Activated T-helper 1 cell treated with Interleukin-2 at 50 U/mL for 16 hours (primary cell): ENCODE data around the gene TMEM97.
"Not testable (repeated sequence)": the region's sequence is repeated elsewhere in the genome, so short reads cannot be mapped to it uniquely, and the experiment has no call there.

Source experiments
- DNase-seq: peaks from one replicate; pipeline ENCODE4 v3.0.0-alpha.2; 2020; ENCODE audit warnings: low read depth

The TMEM97 gene

GRCh38 chr17:28338056-28338768 is 19.2 kb downstream of the TMEM97 start:
- DNase-seq = no peak

- not testable (repeated sequence) for DNase-seq
Observed at GRCh38 chr17:28338769-28339212, 19.8 kb downstream of the TMEM97 start.

DNA sequence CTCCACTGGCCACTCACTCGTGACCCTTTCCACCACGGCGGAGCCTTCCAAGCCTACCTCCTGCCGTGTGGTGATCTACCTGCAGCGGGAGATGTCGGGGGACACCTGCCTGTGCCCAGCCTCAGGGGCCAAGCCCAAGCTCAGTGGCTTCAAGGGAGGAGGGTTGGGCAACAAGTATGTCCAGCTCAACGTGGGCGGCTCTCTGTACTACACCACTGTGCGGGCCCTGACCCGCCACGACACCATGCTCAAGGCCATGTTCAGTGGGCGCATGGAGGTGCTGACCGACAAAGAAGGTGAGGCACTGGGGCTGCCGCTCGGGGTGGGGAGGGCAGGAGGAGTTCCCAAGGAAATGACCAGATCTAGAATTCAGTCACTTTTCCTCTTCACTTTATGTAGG is 20.4 kb downstream of the TMEM97 start:
- no peak for DNase-seq

DNA sequence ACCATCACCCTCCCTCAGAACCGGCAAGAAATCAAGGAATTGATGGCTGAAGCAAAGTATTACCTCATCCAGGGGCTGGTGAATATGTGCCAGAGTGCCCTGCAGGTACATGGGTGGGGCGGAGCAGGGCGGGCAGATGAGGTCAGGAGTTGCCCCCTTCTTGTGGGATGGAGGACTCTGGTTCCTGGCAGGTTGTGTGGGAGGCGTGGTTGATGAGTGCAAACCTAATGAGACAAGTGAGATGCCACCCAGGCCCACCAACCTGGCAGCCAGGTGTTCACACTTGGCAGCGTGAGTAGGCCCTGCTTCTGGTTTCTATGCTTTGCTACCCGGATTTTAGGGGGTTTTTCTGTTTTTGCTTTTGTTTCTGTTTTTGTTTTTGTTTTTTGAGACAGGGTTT is 21.4 kb downstream of the TMEM97 start:
- DNase-seq = no peak

DNA sequence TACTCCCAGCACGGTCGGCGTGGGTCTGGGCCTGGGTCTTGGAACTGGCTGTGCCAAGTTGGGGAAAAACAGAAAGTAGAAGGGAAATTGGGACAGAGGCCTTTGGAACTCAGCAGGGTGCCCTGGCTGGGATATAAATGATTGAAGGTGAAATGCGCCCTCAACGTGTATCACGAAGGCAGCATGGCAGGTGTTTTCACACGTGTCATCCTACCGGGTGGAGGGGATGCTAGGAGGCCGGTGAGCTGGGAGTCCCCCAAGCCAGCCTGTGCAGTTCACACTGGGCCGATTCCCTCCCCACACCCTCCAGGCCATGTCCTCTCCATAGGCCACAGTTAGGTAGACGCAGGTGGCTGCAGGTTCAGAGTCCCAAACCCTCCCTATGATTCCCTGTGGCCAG is 22.5 kb downstream of the TMEM97 start:
- no peak for DNase-seq

DNA sequence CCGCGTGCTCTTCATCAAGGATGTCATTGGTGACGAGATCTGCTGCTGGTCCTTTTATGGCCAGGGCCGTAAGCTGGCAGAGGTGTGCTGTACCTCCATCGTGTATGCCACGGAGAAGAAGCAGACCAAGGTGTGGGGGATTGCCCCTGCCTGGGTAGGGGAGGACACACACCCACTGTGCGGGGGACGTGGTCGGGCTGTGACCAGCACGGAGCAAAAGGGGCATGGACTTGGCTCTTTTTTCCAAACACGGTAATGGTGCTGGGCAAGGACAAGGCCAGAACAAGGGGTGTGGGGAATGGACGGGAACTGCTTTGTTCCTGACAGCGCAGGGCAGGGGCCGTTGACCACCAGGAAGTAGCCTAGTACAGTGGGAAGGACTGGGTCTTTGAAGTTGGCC is 23.3 kb downstream of the TMEM97 start:
- DNase-seq = no peak

- no peak for DNase-seq
Observed at GRCh38 chr17:28343491-28343932, 24.5 kb downstream of the TMEM97 start.

DNA sequence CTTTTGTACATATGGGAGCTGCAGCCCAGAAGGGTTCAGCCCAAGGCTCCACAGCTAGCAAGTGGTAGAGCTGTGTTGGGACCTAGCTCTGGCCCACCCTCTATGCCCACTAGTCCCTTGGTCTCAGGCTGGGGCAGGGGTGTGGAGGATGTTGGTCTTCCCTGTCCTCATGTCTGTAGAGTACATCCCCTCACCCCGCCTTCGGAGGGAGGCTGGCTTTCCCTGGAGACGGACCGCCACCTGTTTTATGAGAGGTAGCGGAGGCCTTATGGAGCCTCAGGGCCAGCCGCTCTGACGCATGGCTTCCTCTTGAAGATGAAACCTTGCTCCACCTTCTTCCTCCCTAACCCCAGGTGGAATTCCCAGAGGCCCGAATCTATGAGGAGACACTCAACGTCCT is 25.0 kb downstream of the TMEM97 start:
- no peak for DNase-seq

DNA sequence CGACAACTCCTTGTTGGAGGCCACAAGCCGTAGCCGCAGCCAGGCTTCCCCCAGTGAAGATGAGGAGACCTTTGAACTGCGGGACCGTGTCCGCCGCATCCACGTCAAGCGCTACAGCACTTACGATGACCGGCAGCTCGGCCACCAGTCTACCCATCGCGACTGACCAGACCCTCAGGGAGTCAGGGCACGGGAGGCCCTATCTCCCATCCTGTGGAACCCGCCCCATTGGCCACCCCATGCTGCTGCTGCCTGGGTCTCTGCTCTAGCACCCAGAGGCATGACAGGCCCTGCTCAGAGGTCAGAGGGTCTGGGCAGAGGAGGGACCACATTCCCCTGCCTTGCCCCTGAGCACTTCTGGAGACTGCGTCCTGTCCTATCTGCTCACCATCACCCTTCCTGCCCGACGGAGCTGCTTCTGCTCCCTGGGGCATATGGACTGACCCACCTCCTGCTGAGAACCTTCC is 25.5 kb downstream of the TMEM97 start:
- DNase-seq = no peak

DNA sequence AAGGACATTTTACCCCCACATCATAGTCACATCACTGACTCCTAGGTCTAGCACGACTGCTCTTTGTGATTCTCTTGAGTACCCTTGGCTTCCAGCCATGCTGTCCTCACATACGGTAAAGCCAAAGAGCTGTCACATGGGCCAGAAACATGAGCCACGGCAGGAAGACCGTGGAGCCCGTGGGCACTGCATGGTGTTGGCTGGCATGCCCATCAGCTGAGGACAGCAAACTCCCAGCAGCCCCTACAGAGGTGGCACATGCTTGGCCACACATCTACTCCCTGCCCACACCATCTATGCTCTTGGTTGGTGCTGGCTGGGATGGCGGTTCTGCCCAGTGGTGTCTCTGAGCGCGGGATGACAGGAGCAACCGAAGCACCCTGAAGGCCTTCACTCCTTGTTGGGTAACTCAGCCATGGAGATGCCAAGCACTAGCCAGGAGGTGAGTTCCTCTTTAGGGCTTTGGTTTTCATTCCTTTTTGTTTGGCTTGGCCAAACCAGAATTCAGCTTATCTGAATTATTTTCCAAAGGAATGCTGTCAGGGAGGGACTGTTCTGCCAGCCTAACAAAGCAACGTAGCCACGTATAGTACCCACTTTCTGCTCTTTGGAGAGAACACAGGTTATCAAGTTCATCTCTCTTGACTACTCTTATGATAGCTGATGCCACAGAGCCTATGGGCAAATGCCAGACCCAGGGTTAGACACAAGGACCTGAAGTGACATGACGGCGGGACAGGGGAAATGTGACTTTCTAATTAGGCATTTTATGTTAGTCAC is 26.6 kb downstream of the TMEM97 start:
- DNase-seq = no peak

GRCh38 chr17:28346199-28346580 is 27.2 kb downstream of the TMEM97 start:
- no peak for DNase-seq

DNA sequence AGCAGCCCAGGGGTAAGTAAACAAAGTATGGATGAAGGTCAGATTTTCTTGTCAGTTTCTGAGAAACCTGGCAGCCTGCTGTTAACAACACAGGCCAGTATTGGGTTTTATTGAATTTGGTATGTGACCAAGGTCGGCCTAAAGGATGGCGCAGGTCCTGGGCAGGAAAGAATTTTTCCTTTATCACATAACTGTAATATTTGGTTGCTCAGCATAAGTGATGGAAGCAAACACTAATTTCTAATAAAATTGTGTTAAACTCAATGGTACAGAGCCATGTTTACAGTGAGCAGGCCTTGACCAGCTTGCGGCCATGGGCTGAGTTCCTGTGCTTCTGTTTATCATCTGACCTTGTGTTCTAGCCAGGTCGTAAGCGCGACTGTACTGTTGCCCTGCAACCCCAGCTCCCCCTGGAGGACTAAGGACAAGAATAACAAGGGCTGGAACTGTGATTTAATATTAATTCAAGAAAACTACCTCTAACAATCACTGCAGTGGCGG is 27.8 kb downstream of the TMEM97 start:
- no peak for DNase-seq

DNA sequence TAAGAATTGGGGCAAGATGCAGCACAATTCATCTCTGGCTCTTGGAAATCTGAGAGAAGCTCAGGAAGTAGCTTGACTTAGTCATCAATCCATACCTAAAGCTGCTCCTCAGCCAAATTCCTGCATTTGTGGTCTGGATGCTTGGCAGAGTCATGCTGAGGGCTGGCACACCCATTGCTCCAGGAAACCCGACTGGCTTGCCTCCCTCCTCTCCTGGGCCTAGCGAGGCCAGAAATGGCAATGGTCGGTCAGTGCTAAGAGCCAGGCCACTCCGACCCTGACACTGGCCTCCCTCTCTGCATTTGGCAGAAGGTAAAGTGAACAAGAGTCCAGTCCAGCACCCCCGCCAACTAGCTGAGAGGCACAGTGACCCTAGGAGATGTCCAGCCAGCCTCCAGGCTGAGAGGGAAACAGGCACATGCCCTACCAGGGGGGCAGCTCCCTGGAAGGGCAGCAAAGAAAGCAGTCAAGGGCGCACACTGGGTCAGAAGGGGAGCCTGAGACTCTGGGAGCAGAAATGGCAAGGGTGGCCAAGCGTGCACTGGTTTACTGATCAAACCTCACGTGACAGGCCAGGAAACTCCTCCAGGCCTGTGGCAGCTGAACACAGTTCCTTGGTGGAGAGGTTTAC is 28.4 kb downstream of the TMEM97 start:
- DNase-seq = no peak

- DNase-seq = no peak
Observed at GRCh38 chr17:28348979-28349378, 30.0 kb downstream of the TMEM97 start.

DNA sequence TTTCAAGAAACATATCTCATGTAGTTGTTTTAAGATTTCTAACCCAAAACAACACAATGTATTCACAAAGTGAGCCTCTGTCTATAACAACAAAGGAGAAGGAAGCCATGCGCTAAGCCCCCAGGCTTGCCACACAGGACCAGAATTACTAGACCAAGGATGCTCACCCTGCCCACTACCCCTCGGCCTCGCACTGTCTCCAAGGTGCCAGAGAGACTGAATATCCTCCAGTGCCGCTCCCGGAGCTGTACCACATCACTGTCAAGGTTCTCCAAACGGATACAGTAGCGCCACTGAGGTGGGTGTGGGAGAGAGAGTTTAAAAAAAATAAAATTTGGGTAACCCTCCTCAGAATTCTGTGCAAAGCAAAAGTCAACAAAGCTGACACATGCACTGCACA is 31.3 kb downstream of the TMEM97 start:
- DNase-seq = no peak

DNA sequence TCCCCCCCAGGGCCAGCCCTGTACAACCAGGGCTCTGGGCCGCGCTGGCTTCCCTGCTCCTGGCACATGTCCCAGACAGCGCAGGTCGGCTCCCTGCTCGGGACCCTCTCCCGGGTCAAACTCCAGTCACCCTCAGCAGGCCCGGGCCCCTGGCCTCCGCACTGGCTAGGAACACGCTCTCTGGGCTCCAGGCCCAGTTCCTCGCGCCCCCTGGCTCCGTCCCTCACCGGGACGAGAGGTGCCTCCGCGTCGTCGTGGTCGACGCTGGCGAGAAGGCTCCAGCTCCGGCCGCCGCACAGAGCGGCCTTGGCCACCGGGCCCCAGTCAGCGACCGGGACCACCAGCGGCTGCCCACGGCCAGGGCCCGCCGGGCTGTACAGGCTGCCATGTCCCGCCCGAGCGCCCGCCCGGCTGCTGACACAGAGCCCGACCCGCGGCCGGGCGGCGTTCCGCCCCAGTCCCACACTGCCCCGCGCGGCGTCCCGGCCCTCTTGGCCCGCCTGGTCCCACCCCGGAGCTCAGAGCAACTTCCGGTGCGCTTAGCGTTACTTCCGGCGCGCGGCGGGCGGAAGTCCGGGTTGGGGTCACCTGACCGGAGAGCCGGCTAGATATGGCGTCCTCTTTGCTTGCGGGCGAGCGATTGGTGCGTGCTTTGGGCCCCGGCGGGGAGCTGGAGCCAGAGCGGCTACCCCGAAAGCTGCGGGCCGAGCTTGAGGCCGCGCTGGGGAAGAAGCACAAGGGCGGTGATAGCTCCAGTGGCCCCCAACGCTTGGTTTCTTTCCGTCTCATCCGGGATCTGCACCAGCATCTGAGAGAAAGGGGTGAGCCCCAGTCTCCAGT is 38.3 kb downstream of the TMEM97 start, which contains the start of gene POLDIP2:
Gene POLDIP2 (minus strand): TSS at position 467 of the 840 bp plus-strand sequence. CDS start 79 bp downstream, at position 388.
- peak; percentile 97 for DNase-seq

DNA sequence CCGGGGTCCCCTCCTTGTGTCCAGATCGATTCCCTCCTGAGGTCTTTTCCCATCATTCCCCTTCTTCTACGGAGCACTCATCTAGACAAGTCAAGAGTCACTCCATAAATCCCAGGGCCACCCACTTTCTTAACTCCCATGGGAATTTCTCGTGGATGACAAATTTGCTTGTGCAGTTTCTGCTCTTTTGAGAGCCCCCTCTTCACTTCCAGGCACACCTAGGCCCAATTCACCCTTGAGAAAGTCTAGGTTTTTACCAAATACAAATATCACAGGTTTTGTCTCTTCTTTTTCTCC is 38.8 kb downstream of the TMEM97 start:
- DNase-seq = no peak

- DNase-seq = no peak
Observed at GRCh38 chr17:28363186-28363585, 44.2 kb downstream of the TMEM97 start.

DNA sequence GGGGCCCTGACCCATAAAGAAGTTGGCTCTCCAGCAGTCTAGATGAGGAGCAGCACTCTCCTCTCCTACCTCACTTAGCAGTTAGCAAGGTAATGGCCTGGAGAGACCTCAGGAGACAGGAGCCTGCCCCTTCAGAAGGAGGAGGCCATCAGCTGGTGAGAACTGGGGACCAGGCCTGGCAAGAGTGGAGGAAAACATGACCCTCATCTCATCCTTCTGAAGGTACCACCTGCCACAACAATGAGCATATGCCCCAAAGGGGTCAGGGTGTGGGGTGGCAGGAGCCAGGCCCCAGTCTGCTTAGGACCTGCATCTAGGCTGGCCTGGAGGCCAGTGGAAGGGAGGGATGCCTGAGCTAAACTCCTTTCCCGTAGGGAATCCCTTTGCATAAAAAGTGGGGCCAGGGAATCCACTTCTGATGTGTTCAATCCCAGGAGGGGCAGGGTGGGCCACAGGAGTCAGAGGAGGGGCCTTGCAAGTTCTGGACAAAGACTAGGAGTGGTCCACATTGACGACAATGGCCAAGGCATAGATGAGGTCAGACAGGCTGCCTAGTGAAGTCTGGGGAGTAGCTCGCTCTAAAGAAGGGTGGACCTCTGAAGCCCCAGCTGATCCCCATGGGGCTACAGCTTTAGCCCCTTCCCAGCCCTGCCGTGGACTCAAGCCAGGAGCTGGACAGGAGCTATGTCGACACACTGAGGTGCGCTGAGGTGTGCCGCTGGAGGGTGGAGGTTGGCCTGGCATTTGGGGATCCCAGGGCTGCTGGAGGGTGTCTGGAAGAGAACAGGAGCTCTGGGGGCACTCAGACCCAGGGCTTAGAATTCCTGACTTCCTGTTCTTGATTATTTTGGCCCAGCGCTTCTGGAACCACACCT is 45.0 kb downstream of the TMEM97 start:
- DNase-seq = no peak

DNA sequence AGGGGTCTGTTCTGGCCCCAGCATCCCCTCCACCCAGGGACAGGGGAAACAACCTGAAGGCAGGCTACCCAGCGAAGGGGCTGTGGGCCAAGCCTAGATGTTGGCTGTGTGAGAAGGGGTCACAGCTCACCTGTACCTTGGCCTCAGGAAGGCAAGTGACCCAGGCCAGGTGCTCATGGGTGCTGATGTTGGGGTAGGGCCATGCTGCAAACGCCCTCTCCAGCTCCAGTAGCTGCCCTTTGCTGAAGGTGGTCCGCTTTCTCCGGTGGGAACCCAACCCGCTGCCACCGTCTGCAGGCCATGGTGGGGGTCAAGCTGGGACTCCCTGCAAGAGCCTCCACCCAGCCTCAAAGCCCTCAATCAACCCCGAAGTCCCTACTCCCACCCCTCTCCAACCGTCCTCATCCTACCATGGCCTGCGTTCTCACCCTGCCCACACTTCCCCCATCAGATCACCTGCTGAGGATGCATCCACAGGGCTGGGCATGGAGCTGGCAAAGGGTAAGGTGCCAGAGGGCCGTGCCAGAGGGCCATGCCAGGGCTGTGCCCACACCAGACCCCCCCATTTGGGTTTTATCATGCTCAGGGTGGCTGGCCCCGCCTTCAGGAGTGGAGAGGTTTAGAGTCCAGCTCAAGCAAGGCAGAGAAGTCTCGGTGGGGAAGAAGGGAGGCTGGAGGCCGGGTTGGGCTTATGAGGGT is 45.8 kb downstream of the TMEM97 start, which contains the start of gene SEBOX:
Gene SEBOX (minus strand): TSS at position 535 of the 699 bp plus-strand sequence. CDS start 48 bp downstream, at position 487.
- no peak for DNase-seq
